A549 (cell line): ENCODE results near the gene CDC5L. TPM values are rescaled to one million over a fixed set of nuclear protein-coding genes. Genes with fewer than 3 reads are reported as not detected.

ENCODE experiments used
- ATAC-seq, 2 experiments: fragments of 200-7000 bp in 1 of 2; fragments of >200 bp in 1 of 2; cut with Nextera tagmentation in 1 of 2; cut with Tn5 transposase in 1 of 2; 3 replicates each; pipeline versions ENCODE4 v1.8.0 to v1.9.1; 2018 to 2020; ENCODE audit warnings: mild to moderate bottlenecking in 1 of 2, moderate library complexity in 1 of 2
- CTCF ChIA-PET: fragments of 300-600 bp; sonication (Branson Sonifier 250); formaldehyde crosslinking; extraction: SDS; loops from one replicate; lab custom pipeline; 2021; ENCODE audit warnings: antibody characterized with exemption, inconsistent platforms; lab: Yijun Ruan, JAX
- POLR2A ChIA-PET: fragments of 350-600 bp; formaldehyde crosslinking; extraction: SDS; loops from one replicate; lab custom pipeline; 2021; ENCODE audit warnings: antibody characterized with exemption, inconsistent platforms; lab: Yijun Ruan, JAX
- DNase-seq, 2 experiments: peaks; one replicate each; pipeline versions ENCODE4 v3.0.0 to v3.0.0-alpha.2; 2011 to 2016; ENCODE audit warnings: low read depth in 1 of 2, low spot score in 1 of 2
- FAIRE-seq: peaks from 2 replicates; lab custom pipeline; 2011; peaks lifted over from hg19 to GRCh38; lab: Jason Lieb, UNC
- H3K27ac ChIP-seq, 2 experiments: fragments of >200 bp; sonication (Bioruptor Twin); formaldehyde crosslinking; 3 replicates each; pipeline ENCODE4 v1.5.1; 2016 to 2017
- H3K4me1 ChIP-seq: fragments of >200 bp; sonication (Bioruptor Twin); formaldehyde crosslinking; 3 replicates; pipeline ENCODE4 v1.6.1; 2016
- H3K4me2 ChIP-seq: fragments of >200 bp; sonication (Bioruptor Twin); formaldehyde crosslinking; 3 replicates; pipeline ENCODE4 v1.6.1; 2016
- H3K4me3 ChIP-seq: fragments of >200 bp; sonication (Bioruptor Twin); formaldehyde crosslinking; 3 replicates; pipeline ENCODE4 v1.5.1; 2016
- H3K9me3 ChIP-seq: fragments of >200 bp; sonication (Bioruptor Twin); formaldehyde crosslinking; 3 replicates; pipeline ENCODE4 v1.6.1; 2016
- BHLHE40 ChIP-seq: IDR thresholded peaks from 2 replicates; pipeline ENCODE4 v1.6.1; 2012; ENCODE audit warnings: low read depth, low read length, inconsistent platforms
- CEBPB ChIP-seq, 2 experiments: fragments of >200 bp in 1 of 2; sonication (Bioruptor Twin) in 1 of 2; formaldehyde crosslinking in 1 of 2; IDR thresholded peaks; 2 replicates each; pipeline ENCODE4 v1.6.1; 2012 to 2016
- CHD4 ChIP-seq: fragments of 200-600 bp; sonication (generic); IDR thresholded peaks from 2 replicates; pipeline ENCODE4 v1.6.1; 2016; ENCODE audit warnings: antibody characterized with exemption, mild to moderate bottlenecking, borderline replicate concordance
- HOXB5 ChIP-seq: fragments of 250-450 bp; sonication (Bioruptor Pico); IDR thresholded peaks from 2 replicates; pipeline ENCODE4 v1.5.0; 2020; ENCODE audit warnings: mild to moderate bottlenecking, moderate library complexity
- JUNB ChIP-seq: fragments of >200 bp; sonication (Bioruptor Twin); formaldehyde crosslinking; IDR thresholded peaks from 2 replicates; pipeline ENCODE4 v1.6.1; 2016
- POLR2A ChIP-seq: IDR thresholded peaks from 2 replicates; pipeline ENCODE4 v1.6.1; 2012; ENCODE audit warnings: mild to moderate bottlenecking, low read length
- RARB ChIP-seq: fragments of 250-450 bp; sonication (Bioruptor Pico); IDR thresholded peaks from 2 replicates; pipeline ENCODE4 v1.8.0; 2021; ENCODE audit warnings: mild to moderate bottlenecking, moderate library complexity
- ZFP36 ChIP-seq: fragments of 450-650 bp; IDR thresholded peaks from 2 replicates; pipeline ENCODE4 v1.6.1; 2014; ENCODE audit warnings: borderline replicate concordance; ENCODE audit not compliant: partially characterized antibody
- WGBS: methylation state at CpG from one replicate; pipeline ENCODE4 v1.1.6; 2017; ENCODE audit errors: missing lambda C conversion rate; 5-methylcytosine and 5-hydroxymethylcytosine counted together
- polyA plus RNA-seq, 4 experiments: library from polyadenylated mRNA; depleted of rRNA in 3 of 4; stranded (reverse); fragments of >200 nt; fragmentation: RNase III in 1 of 4; extraction: RNeasy Plus Mini Kit Qiagen cat#74134 plus additional on column Dnase treatment in 1 of 4; gene quantifications; 2 replicates in 3 of 4; 3 replicates in 1 of 4; pipeline ENCODE4 v1.2.3, GENCODE V29; 2011 to 2017
- TF ChIP-seq, protein P1 (sequence below): fragments of 200-600 bp; sonication (generic); IDR thresholded peaks from 2 replicates; pipeline ENCODE4 v1.6.1; 2016; ENCODE audit warnings: antibody characterized with exemption, mild to moderate bottlenecking, moderate library complexity
- TF ChIP-seq, protein P2 (sequence below): fragments of 250-450 bp; sonication (Bioruptor Pico); IDR thresholded peaks from 2 replicates; pipeline ENCODE4 v1.5.0; 2021; ENCODE audit warnings: mild to moderate bottlenecking, moderate library complexity, borderline replicate concordance
- TF ChIP-seq, protein P3 (sequence below): fragments of >200 bp; sonication (Bioruptor Twin); formaldehyde crosslinking; IDR thresholded peaks from 3 replicates; pipeline ENCODE4 v1.5.1; 2016

Gene CDC5L
- polyA plus RNA-seq, 2 of the 4 experiments (the other 2 are of a cell fraction), result 12.8 to 20.5 TPM

DNA sequence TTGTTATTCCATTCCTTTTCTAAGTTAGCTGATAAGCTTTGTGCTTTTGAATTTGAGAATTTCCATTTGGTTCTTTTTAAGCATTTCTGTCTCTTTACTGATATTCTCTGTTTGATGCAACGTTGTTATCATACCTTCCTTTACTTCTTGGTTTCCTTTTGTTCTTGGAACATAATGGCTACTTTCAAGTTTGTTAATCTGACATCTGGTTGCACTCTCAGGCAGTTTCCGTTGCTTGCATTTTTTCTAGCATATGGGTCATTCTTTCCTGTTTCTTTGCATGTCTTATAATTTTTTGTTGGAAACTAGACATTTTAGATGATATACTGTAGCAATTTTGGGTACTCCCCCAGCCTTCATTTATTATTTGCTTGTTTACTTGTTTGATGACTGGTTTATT is 12.5 kb downstream of the CDC5L start (continued):
- TF ChIP-seq, protein P1, sequence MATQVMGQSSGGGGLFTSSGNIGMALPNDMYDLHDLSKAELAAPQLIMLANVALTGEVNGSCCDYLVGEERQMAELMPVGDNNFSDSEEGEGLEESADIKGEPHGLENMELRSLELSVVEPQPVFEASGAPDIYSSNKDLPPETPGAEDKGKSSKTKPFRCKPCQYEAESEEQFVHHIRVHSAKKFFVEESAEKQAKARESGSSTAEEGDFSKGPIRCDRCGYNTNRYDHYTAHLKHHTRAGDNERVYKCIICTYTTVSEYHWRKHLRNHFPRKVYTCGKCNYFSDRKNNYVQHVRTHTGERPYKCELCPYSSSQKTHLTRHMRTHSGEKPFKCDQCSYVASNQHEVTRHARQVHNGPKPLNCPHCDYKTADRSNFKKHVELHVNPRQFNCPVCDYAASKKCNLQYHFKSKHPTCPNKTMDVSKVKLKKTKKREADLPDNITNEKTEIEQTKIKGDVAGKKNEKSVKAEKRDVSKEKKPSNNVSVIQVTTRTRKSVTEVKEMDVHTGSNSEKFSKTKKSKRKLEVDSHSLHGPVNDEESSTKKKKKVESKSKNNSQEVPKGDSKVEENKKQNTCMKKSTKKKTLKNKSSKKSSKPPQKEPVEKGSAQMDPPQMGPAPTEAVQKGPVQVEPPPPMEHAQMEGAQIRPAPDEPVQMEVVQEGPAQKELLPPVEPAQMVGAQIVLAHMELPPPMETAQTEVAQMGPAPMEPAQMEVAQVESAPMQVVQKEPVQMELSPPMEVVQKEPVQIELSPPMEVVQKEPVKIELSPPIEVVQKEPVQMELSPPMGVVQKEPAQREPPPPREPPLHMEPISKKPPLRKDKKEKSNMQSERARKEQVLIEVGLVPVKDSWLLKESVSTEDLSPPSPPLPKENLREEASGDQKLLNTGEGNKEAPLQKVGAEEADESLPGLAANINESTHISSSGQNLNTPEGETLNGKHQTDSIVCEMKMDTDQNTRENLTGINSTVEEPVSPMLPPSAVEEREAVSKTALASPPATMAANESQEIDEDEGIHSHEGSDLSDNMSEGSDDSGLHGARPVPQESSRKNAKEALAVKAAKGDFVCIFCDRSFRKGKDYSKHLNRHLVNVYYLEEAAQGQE, result no peak
- TF ChIP-seq, protein P2, sequence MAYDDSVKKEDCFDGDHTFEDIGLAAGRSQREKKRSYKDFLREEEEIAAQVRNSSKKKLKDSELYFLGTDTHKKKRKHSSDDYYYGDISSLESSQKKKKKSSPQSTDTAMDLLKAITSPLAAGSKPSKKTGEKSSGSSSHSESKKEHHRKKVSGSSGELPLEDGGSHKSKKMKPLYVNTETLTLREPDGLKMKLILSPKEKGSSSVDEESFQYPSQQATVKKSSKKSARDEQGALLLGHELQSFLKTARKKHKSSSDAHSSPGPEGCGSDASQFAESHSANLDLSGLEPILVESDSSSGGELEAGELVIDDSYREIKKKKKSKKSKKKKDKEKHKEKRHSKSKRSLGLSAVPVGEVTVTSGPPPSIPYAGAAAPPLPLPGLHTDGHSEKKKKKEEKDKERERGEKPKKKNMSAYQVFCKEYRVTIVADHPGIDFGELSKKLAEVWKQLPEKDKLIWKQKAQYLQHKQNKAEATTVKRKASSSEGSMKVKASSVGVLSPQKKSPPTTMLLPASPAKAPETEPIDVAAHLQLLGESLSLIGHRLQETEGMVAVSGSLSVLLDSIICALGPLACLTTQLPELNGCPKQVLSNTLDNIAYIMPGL (CRISPR knock-in tag), result no peak
- no peak for TF ChIP-seq POLR2A
- TF ChIP-seq, protein P3, sequence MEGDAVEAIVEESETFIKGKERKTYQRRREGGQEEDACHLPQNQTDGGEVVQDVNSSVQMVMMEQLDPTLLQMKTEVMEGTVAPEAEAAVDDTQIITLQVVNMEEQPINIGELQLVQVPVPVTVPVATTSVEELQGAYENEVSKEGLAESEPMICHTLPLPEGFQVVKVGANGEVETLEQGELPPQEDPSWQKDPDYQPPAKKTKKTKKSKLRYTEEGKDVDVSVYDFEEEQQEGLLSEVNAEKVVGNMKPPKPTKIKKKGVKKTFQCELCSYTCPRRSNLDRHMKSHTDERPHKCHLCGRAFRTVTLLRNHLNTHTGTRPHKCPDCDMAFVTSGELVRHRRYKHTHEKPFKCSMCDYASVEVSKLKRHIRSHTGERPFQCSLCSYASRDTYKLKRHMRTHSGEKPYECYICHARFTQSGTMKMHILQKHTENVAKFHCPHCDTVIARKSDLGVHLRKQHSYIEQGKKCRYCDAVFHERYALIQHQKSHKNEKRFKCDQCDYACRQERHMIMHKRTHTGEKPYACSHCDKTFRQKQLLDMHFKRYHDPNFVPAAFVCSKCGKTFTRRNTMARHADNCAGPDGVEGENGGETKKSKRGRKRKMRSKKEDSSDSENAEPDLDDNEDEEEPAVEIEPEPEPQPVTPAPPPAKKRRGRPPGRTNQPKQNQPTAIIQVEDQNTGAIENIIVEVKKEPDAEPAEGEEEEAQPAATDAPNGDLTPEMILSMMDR, result no peak

DNA sequence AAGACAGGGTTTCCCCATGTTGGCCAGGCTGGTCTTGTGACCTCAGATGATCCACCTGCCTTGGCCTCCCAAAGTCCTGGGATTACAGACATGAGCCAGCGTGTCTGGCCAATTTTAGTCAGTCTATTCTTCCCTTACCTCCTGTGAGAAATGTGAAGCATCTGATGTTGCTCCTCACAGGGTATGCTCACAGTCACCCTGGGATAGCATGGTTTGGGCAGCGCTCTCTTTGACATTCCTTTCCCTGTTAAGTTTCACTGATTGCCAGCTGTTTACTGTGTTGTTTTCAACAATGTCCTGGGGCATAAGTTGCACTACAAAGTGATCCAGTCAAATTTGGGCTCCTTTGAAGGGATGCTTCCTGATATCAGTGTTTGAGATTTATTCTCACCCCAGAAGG is 13.1 kb downstream of the CDC5L start:
- TF ChIP-seq BHLHE40 (no peak), HOXB5 (CRISPR knock-in tag) (no peak), CEBPB (IDR thresholded peaks at IDR 0.05) (no peak), CHD4 (no peak), RARB (no peak)
- TF ChIP-seq, protein P3, result no peak
- FAIRE-seq (no peak), DNase-seq (no peak), ATAC-seq (no peak)
- POLR2A ChIA-PET, result no interaction called here
- 100% methylated on average over 1 of the region's 2 CpGs for WGBS
- Histone ChIP-seq H3K9me3 (no peaks in the 10 kb centered on the region), H3K4me1 (0 out of 3 replicates have a peak, but pooled peaks cover 6% of the 10 kb centered on the region), H3K4me3 (no peak overlapping the region), H3K4me2 (no peak overlapping the region), H3K27ac (no peak overlapping the region)
- CTCF ChIA-PET, result interaction anchor here (1.3 kb wide), 1 partner anchor 13 kb away, joined by 4 read pairs; no protein-coding TSS in a partner anchor

DNA sequence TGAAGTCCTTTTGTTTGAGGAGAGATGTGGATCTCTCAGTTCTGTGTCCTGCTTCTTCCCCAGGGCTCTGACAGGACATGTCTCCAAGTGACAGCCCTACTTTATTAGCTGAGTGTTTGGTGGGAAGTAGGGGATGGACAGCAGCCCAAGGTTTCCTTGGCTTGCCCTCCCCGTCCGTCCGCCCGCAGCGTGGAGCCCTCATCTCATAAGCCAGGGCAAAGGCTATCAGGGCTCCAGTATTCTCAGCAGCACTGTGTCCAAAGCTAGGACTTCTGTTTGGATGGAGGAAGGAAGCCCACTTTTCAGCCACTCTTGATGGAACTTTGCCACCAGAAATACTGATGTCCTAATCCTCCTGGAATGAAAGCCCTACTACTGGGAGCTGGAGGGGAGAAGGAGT is 13.6 kb downstream of the CDC5L start:
- TF ChIP-seq ZFP36 (no peak), JUNB (no peak)
- TF ChIP-seq, all 56 proteins: peak for 0
- no peak for DNase-seq
- 100% methylated on average over 4 of the region's 5 CpGs for WGBS
- no peak overlapping the region for H3K4me3 ChIP-seq
- FAIRE-seq, result no peak
- no peak overlapping the region for H3K4me2 ChIP-seq
- no peak for ATAC-seq
- H3K27ac ChIP-seq, result no peak overlapping the region
- ChIA-PET POLR2A (no interaction called here), CTCF (interaction anchor here (1.3 kb wide), 1 partner anchor 12 kb away, joined by 4 read pairs; no protein-coding TSS in a partner anchor)
- H3K9me3 ChIP-seq, result no peaks in the 10 kb centered on the region
- H3K4me1 ChIP-seq, result 0 out of 3 replicates have a peak, but pooled peaks cover 6% of the 10 kb centered on the region
